Cortex of kidney (tissue), 1 donor: ENCODE results near the gene APP.
"Not testable (repeated sequence)": the region's sequence is repeated elsewhere in the genome, so short reads cannot be mapped to it uniquely, and the experiment has no call there.

Source experiments
- DNase-seq: peaks from one replicate; lab custom pipeline; 2025; lab: John Stamatoyannopoulos, UW

The APP gene

DNA sequence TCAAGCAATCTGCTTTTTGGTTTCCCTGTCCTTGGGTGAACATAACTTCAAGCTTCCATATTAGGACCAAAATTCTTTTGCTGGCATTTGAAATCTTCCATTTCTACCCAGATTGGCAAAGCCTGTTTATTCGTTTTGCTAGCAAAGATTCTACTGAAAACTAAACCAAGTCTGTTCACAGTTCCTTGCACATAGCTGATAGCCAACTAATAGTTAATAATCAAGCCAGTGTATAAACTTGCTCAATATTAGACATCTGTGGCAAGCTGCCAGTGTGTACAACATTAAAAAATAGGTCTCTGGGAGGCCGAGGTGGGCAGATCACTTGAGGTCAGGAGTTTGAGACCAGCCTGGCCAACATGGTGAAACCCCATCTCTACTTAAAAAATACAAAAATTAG lies 6.3 kb downstream of the APP start:
- no peak for DNase-seq

DNA sequence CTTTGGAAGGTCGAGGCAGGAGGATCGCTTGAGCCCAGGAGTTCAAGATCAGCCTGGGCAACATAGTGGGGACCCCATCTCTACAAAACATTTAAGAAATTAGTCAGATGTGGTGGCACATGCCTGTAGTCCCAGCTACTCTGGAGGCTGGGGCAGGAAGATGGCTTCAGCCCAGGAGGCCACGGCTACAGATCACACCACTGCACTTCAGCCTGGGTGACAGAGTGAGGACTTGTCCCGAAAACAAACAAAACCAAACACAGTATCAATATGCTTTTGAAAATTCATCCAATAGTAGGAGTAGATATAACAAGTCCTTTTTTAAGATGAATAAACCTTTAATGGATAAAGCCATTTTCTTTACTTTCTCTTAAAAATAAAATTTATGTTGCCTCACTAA lies 8.5 kb downstream of the APP start:
- DNase-seq: no peak

GRCh38 chr21:26159869-26160268 lies 10.7 kb downstream of the APP start:
- DNase-seq: no peak

GRCh38 chr21:26157801-26158200 lies 12.8 kb downstream of the APP start:
- no peak for DNase-seq

DNA sequence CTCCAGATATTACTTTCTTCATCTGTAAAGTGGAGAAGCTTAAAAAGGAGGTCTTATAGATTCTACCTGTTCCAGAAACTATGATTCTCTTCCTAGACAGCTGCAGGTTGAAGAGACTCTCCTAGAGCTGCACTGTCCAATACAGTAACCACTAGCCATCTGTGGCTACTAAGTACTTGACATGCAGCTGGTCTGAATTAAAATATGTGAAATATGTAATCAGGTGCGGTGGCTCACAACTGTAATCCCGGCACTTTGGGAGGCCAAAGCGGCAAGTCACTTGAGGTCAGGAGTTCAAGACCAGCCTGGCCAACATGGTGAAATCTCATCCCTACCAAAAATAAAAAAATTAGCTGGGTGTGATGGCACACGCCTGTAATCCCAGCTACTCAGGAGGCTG lies 15.8 kb downstream of the APP start:
- DNase-seq: no peak

DNA sequence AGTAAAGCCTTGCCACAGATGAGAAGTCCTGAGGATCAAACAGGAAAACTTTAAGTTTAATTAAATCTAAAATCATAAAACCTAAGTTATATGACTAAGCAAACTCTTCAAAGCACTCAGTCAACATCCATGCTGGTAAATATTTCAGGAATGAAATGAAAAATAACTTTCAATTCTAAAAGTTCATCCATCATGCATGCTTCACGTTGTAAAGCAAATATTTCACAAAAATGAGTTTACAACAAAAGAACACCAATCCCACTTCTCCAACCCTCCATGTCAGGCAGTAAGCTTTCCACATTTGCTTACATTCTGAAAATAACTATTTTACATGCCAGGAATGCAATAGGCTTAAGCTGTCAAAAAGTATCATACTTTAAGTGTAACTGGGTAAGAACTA lies 16.8 kb downstream of the APP start:
- DNase-seq: no peak

GRCh38 chr21:26148840-26149354 lies 21.7 kb downstream of the APP start:
- DNase-seq: no peak

GRCh38 chr21:26148071-26148839 lies 22.3 kb downstream of the APP start:
- no peak for DNase-seq

DNA sequence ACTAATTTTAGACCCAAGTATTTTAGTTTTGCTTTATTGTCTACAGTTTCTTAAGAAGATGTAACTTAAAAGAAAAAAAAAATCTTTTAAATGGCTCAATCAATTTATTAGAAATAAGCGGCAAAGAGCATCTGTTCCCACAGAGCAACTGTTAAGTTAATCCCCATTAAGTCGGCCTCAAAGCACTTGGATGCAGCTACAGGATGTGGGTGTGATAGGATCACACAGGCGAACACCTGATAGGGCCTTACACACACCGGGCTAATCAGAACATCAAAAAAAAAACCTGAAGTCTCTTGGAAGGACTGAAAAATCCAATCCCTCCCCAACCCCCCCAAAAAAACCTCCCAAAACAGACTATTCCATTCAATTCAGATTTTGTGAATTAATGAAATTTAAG lies 23.0 kb downstream of the APP start:
- DNase-seq: no peak

GRCh38 chr21:26146681-26147080 lies 23.9 kb downstream of the APP start:
- no peak for DNase-seq

GRCh38 chr21:26144031-26144430 lies 26.5 kb downstream of the APP start:
- DNase-seq: no peak

- DNase-seq: no peak
Measured at GRCh38 chr21:26142363-26142762, 28.2 kb downstream of the APP start.

GRCh38 chr21:26140926-26141325 lies 29.6 kb downstream of the APP start:
- DNase-seq: no peak

- DNase-seq: no peak
Measured at GRCh38 chr21:26140164-26140579, 30.4 kb downstream of the APP start.

DNA sequence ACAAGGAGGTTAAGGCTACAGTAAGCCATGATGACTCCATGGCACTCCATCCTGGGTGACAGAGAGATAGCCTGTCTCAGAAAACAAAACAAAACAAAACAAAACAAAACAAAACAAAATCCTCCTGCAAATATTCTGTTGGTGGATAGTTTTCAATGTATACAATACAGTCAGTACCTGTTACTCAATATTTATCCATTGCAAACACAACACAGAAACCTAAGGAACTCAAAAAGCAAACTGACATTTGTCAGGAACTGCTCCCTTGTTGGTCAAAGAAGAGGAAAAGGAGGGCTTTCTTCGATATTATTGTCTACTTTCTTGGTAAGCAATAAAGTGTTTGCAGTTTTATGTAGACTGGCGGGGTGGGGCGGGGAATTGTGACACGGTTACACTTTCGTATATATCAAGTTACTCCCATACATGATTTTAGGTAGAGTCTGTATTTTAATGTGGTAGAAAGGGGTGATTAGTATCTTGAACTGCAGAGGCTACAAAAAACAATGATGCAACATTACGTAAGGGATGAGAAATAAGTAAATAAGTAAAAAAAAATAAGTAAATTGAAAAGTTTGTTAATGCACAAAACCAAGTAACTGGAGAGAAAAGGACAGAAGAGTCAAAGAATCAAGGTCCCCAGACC lies 31.8 kb downstream of the APP start:
- no peak for DNase-seq

DNA sequence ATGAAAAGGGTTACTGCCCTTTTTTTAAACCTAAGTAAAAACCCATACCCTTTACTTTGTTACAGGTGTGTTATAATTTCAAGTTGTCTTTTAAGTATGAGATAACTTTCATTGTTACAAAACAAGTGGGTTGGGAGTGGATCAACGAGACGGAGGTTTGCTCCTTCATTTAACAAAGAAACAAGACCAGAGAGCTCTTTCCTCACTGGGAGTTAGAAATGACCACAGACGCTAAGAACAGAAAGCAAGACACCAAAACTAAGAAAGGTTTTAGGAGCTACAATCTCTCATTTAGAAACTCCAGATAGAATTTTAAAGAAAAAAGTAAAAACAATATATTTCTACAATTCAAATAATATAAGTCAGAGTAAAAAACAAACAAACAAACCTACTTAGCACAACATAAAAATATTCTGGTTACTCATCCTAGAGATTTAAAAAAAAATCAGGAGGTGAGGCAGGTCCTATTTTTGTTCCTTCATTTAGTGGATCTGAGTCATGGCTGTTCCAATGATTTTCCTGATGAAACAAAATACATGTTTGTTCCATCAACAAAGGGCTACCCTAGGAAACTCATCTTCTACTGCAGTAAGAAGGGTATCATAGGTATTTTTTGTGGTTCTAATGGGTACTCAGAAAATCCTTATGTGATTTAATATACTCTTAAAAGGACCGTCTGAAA lies 33.0 kb downstream of the APP start:
- no peak for DNase-seq

DNA sequence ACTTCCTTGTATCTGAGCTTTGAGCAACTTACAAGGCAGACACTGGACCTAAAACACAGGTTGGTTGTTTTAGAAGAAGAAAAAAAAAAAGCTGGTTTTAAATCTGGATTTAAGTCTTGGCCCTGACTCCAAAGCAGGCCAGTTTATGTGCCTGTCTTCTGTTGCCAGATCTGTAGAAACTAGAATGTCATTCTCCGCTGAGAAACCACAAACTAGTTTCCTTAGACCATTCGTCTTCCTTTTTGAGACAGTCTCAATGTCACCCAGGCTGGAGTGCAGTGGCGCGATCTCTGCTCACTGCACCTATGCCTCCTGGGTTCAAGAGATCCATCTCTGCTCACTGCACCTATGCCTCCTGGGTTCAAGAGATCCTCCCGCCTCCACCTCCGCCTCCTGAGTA lies 33.9 kb downstream of the APP start:
- DNase-seq: no peak

- no peak for DNase-seq
Measured at GRCh38 chr21:26135520-26135919, 35.0 kb downstream of the APP start.

- DNase-seq: no peak
Measured at GRCh38 chr21:26131554-26131953, 39.0 kb downstream of the APP start.

- not testable (repeated sequence) for DNase-seq
Measured at GRCh38 chr21:26131053-26131452, 39.5 kb downstream of the APP start.

DNA sequence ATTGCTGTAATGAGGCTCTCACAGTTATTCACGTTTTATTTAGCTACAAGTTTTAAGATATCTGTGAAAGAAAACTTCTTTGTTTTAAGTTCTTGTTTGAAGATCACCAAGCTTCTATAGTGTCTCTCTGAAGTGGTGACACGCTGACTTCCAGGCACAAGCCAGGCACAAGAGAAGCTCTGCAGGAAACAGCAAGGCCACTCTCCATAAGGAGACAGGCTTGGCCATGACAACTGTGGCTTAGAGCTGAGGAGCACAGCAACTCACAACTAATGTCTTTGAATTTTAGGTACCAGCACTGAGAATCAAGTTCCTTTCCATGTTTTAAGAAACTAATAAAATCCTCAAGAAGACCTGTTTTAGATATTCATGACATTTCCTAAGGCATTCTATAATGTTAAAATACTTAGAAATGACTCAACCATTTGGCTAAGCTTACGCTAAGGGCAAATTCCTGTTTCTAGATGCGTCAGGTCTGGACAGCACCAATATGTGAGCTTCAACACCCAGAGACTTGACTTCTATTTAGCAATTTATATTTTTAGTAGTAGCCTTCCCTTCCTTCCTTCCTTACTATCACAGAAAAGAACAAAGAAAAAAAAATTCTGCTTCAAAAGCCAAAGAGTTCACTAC lies 40.2 kb downstream of the APP start:
- DNase-seq: no peak

GRCh38 chr21:26127918-26128317 lies 42.7 kb downstream of the APP start:
- DNase-seq: no peak
